Hepatocyte (in vitro differentiated cells): Measurements from ENCODE around the gene FXYD1.

Experiments used
- EZH2phosphoT487 ChIP-seq: fragments of 200-600 bp; sonication (generic); IDR thresholded peaks from one replicate; pipeline ENCODE4 v1.6.1; 2018; ENCODE audit warnings: antibody characterized with exemption, mild to moderate bottlenecking, low read depth, moderate library complexity; ENCODE audit not compliant: unreplicated experiment, severe bottlenecking
- TF ChIP-seq, protein P1 (sequence below): fragments of 200-600 bp; sonication (generic); IDR thresholded peaks from 2 replicates; pipeline ENCODE4 v1.5.1; 2016; ENCODE audit warnings: antibody characterized with exemption, mild to moderate bottlenecking; ENCODE audit not compliant: poor library complexity

- TF ChIP-seq, protein P1, sequence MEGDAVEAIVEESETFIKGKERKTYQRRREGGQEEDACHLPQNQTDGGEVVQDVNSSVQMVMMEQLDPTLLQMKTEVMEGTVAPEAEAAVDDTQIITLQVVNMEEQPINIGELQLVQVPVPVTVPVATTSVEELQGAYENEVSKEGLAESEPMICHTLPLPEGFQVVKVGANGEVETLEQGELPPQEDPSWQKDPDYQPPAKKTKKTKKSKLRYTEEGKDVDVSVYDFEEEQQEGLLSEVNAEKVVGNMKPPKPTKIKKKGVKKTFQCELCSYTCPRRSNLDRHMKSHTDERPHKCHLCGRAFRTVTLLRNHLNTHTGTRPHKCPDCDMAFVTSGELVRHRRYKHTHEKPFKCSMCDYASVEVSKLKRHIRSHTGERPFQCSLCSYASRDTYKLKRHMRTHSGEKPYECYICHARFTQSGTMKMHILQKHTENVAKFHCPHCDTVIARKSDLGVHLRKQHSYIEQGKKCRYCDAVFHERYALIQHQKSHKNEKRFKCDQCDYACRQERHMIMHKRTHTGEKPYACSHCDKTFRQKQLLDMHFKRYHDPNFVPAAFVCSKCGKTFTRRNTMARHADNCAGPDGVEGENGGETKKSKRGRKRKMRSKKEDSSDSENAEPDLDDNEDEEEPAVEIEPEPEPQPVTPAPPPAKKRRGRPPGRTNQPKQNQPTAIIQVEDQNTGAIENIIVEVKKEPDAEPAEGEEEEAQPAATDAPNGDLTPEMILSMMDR: no peak
- TF ChIP-seq EZH2phosphoT487: no peak
Observed at GRCh38 chr19:35162471-35163326, 24.1 kb downstream of the FXYD1 start.
